SU-DHL-6 (cell line): ENCODE measurements around the gene PDCD2.

Source experiments
- H2AFZ ChIP-seq: fragments of 200-600 bp; sonication (generic); 2 replicates; pipeline ENCODE4 v1.6.1; 2014; ENCODE audit warnings: low read depth, mild to moderate bottlenecking, moderate library complexity, mixed read lengths, antibody characterized with exemption, low read length; ENCODE audit not compliant: severe bottlenecking
- H3F3A ChIP-seq: fragments of 200-600 bp; shearing (Covaris generic); 2 replicates; pipeline ENCODE4 v1.6.0; 2016; ENCODE audit warnings: antibody characterized with exemption, mild to moderate bottlenecking; ENCODE audit not compliant: insufficient read depth
- H3K27ac ChIP-seq: fragments of 200-600 bp; sonication (generic); 2 replicates; pipeline ENCODE4 v1.5.1; 2016; ENCODE audit warnings: low read depth, mild to moderate bottlenecking, low read length, moderate library complexity, mixed read lengths
- H3K27me3 ChIP-seq: fragments of 200-600 bp; sonication (generic), shearing (Covaris generic); 2 replicates; pipeline ENCODE4 v1.6.0; 2014; ENCODE audit warnings: mild to moderate bottlenecking, low read length
- H3K36me3 ChIP-seq: fragments of 200-600 bp; sonication (generic); 2 replicates; pipeline ENCODE4 v1.6.1; 2014; ENCODE audit warnings: mild to moderate bottlenecking, low read length, mixed read lengths
- H3K4me2 ChIP-seq: fragments of 300-600, 200-600 bp; shearing (Covaris generic), sonication (generic); 2 replicates; pipeline ENCODE4 v1.6.0; 2014; ENCODE audit warnings: low read length, low read depth, mild to moderate bottlenecking; ENCODE audit not compliant: poor library complexity, severe bottlenecking
- H3K4me3 ChIP-seq: fragments of 200-600 bp; sonication (generic); 2 replicates; pipeline ENCODE4 v1.5.1; 2014; ENCODE audit warnings: antibody characterized with exemption, low read length, mild to moderate bottlenecking, mixed read lengths; ENCODE audit not compliant: insufficient read depth, poor library complexity, severe bottlenecking
- H3K79me2 ChIP-seq: fragments of 200-600 bp; sonication (generic); 2 replicates; pipeline ENCODE4 v1.6.1; 2014; ENCODE audit warnings: mild to moderate bottlenecking, low read length, moderate library complexity; ENCODE audit not compliant: insufficient read depth
- H3K9ac ChIP-seq: fragments of 200-600 bp; sonication (generic); 2 replicates; pipeline ENCODE4 v1.7.0; 2014; ENCODE audit warnings: mild to moderate bottlenecking, low read length
- H3K9me2 ChIP-seq: fragments of 200-600 bp; sonication (generic); replicated peaks from 2 replicates; pipeline ENCODE4 v1.6.1; 2014; ENCODE audit warnings: low read length; ENCODE audit not compliant: insufficient read depth
- H3K9me3 ChIP-seq: fragments of 200-600 bp; sonication (generic); 2 replicates; pipeline ENCODE4 v1.6.1; 2014; ENCODE audit warnings: low read length, mixed read lengths; ENCODE audit not compliant: insufficient read depth
- H4K20me1 ChIP-seq: fragments of 200-600 bp; sonication (generic); 2 replicates; pipeline ENCODE4 v1.6.1; 2014; ENCODE audit warnings: low read depth, mild to moderate bottlenecking, antibody characterized with exemption, low read length, moderate library complexity, mixed read lengths
- EZH2phosphoT487 ChIP-seq: fragments of 200-600 bp; sonication (generic), shearing (Covaris generic); conservative IDR thresholded peaks from 2 replicates; pipeline ENCODE4 v1.6.1; 2018; ENCODE audit warnings: mild to moderate bottlenecking, antibody characterized with exemption, low read length, moderate library complexity, mixed read lengths
- TF ChIP-seq, protein P1 (sequence below): fragments of 200-600 bp; sonication (generic); IDR thresholded peaks from one replicate; pipeline ENCODE4 v1.5.1; 2017; ENCODE audit warnings: antibody characterized with exemption, mild to moderate bottlenecking, low read length, moderate library complexity; ENCODE audit not compliant: insufficient read depth, poor library complexity, severe bottlenecking

PDCD2 gene

DNA sequence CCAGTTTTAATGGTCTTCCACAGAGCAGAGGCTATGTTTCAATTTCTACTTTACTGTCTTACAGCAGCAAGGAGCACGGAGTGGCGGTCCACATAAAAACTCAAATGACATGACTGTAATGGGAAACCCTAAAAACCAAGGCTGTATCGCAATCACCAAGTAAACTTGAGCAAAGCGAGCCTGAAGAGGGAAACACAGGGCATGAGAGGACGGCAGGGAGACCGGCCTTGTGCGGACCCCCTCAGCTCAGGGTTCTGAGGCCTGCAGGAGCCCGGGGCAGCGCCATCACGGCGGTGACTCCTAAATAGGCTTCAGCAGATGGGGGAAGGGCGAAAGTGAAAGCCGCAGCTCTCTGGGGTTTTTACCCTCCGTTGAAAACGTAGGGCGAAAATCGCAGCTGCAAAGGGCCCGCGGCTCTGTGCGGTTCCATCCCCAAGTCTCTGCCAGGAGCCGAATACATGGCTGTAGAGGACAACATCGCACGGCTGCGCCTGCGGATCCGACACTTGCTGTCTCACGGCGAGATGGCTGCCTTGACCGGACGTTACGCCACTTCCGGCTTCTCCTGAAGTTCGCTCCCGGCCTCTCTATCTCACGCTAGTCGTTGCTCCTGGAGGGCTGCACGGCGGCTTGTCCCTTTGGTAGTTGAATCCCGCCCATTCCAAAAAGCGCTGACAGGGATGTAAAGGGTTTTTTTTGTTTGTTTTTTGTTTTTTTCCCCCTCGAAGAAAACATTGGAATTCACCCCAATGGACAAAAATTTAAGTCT is 31.5 kb downstream of the PDCD2 start, which contains the start of gene PSMB1:
Gene PSMB1, minus strand, starts transcription at position 543 of the 769 bp plus-strand sequence. Its CDS starts 65 bp downstream, at position 478.
- peaks cover 18% of the 10 kb centered on the region for H3K36me3 ChIP-seq
- TF ChIP-seq, protein P1, sequence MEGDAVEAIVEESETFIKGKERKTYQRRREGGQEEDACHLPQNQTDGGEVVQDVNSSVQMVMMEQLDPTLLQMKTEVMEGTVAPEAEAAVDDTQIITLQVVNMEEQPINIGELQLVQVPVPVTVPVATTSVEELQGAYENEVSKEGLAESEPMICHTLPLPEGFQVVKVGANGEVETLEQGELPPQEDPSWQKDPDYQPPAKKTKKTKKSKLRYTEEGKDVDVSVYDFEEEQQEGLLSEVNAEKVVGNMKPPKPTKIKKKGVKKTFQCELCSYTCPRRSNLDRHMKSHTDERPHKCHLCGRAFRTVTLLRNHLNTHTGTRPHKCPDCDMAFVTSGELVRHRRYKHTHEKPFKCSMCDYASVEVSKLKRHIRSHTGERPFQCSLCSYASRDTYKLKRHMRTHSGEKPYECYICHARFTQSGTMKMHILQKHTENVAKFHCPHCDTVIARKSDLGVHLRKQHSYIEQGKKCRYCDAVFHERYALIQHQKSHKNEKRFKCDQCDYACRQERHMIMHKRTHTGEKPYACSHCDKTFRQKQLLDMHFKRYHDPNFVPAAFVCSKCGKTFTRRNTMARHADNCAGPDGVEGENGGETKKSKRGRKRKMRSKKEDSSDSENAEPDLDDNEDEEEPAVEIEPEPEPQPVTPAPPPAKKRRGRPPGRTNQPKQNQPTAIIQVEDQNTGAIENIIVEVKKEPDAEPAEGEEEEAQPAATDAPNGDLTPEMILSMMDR: no peak
- no peak for TF ChIP-seq EZH2phosphoT487
- H3K9me2 ChIP-seq: no peaks in the 10 kb centered on the region
- H3F3A ChIP-seq: peaks cover 9% of the 10 kb centered on the region
- H3K4me3 ChIP-seq: peak within 1 kb of the TSS; percentile 98
- peak within 1 kb of the TSS; percentile 90 for H2AFZ ChIP-seq
- H3K9me3 ChIP-seq: no peaks in the 10 kb centered on the region
- H3K9ac ChIP-seq: peak within 1 kb of the TSS; percentile 87
- H3K79me2 ChIP-seq: peaks cover 85% of the 10 kb centered on the region
- H3K4me2 ChIP-seq: peak within 1 kb of the TSS; percentile 91
- H3K27me3 ChIP-seq: no peaks in the 10 kb centered on the region
- H3K27ac ChIP-seq: peak within 1 kb of the TSS; percentile 69
- H4K20me1 ChIP-seq: peaks cover 23% of the 10 kb centered on the region

DNA sequence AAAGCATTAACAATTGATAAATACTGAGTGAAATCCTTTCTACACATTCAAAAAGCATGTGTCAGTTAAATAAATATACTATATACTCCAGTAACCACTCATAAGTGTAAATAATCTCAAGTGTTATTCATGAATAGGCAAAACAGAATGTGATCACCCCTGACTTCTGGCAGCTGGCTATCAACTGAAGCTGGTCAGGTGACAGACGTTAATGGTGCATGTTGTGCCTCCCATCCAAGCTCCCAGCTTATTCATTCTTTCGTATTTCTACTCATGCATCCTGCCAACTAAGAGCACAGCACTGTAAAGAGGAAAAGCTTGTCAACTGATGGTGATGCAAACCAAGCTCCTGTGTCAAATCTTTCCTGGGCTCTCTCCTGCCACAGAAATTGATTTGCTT is 39.0 kb downstream of the PDCD2 start:
- Histone ChIP-seq H3K9me2 (no peaks in the 10 kb centered on the region), H3K9ac (no peak overlapping the region), H3K27me3 (no peaks in the 10 kb centered on the region), H3K79me2 (peaks cover 60% of the 10 kb centered on the region), H2AFZ (no peak overlapping the region), H3K27ac (no peak overlapping the region), H3F3A (peaks cover 1% of the 10 kb centered on the region; the same call in 1 of the 2 replicates), H4K20me1 (peaks cover 28% of the 10 kb centered on the region), H3K9me3 (no peaks in the 10 kb centered on the region), H3K36me3 (peaks cover 75% of the 10 kb centered on the region), H3K4me2 (no peak overlapping the region), H3K4me3 (no peak overlapping the region)
- TF ChIP-seq, protein P1: no peak
- no peak for TF ChIP-seq EZH2phosphoT487

DNA sequence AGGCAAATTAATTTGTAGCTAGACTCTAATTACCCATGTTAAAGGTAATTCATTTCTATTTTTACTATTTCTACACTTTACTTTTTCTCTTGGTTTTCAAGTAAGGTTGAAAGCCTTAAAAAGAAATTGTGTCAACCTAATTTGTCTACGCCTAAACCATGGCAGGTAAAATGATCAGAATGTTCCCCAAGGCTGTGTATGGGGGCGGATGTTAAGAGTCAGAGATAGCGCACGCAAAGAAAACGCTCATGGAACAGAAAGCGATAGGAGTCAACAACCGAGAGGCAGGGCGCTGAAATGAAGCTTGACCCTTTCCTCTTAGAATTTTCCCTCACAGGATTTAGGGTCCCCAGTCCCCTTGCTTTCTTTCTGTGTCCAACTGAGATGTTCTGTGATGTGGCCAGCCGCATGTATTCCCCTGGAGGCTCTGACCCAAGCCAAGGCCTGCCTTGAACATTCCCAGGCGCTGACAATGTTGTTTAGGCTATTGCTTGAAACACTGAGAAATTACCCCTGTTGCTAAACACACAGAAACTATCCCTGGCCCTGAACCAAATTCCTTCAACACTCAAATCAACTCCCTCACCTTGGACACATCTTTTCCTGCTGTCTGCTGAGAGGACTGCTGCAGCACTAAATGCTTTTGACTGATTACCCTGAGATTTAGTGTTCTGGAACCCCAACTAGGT is 42.3 kb downstream of the PDCD2 start:
- no peak overlapping the region for H3K4me2 ChIP-seq
- no peaks in the 10 kb centered on the region for H3K9me3 ChIP-seq
- H4K20me1 ChIP-seq: peaks cover 14% of the 10 kb centered on the region; the same call in 1 of the 2 replicates
- TF ChIP-seq, protein P1: no peak
- no peak for TF ChIP-seq EZH2phosphoT487
- no peak overlapping the region for H3K4me3 ChIP-seq
- H3K9me2 ChIP-seq: no peaks in the 10 kb centered on the region
- peaks cover 70% of the 10 kb centered on the region for H3K36me3 ChIP-seq
- H2AFZ ChIP-seq: no peak overlapping the region
- no peak overlapping the region for H3K9ac ChIP-seq
- H3K79me2 ChIP-seq: peaks cover 44% of the 10 kb centered on the region
- H3K27ac ChIP-seq: no peak overlapping the region
- H3K27me3 ChIP-seq: no peaks in the 10 kb centered on the region
- no peaks in the 10 kb centered on the region; the same call in 1 of the 2 replicates for H3F3A ChIP-seq
